Liver (tissue), 9 donors: Measurements from ENCODE around the gene KIZ. TPM values are rescaled to one million over a fixed set of nuclear protein-coding genes. Genes with fewer than 3 reads are reported as not detected.

Experiments used
- DNase-seq: peaks from one replicate; pipeline ENCODE4 v3.0.0-alpha.2; 2017; ENCODE audit warnings: low spot score
- H3K27ac ChIP-seq, 2 donors: one replicate each; pipeline ENCODE4 v1.7.0; 2013; ENCODE audit warnings: inconsistent platforms in 2 of 2, low read length in 2 of 2, control low read depth in 1 of 2, low read depth in 1 of 2, mild to moderate bottlenecking in 1 of 2
- H3K27me3 ChIP-seq, 4 donors: one replicate each; pipeline versions ENCODE4 v1.6.1 to v1.7.0; 2013; ENCODE audit warnings: low read length in 3 of 4, inconsistent platforms in 1 of 4, mild to moderate bottlenecking in 1 of 4, moderate library complexity in 1 of 4; ENCODE audit not compliant: control insufficient read depth in 4 of 4, insufficient read depth in 4 of 4
- H3K36me3 ChIP-seq, 4 donors: one replicate each; pipeline versions ENCODE4 v1.6.1 to v1.7.0; 2013; ENCODE audit warnings: low read length in 3 of 4, mild to moderate bottlenecking in 3 of 4, low read depth in 1 of 4, moderate library complexity in 1 of 4; ENCODE audit not compliant: control insufficient read depth in 4 of 4, insufficient read depth in 3 of 4
- H3K4me1 ChIP-seq, 4 donors: one replicate each; pipeline versions ENCODE4 v1.6.1 to v1.7.0; 2013; ENCODE audit warnings: low read length in 3 of 4, mild to moderate bottlenecking in 3 of 4, moderate library complexity in 1 of 4; ENCODE audit not compliant: control insufficient read depth in 4 of 4, insufficient read depth in 4 of 4
- H3K4me3 ChIP-seq, 3 donors: one replicate each; pipeline versions ENCODE4 v1.6.1 to v1.7.0; 2013; ENCODE audit warnings: low read length in 3 of 3, control low read depth in 1 of 3, low read depth in 1 of 3, mild to moderate bottlenecking in 1 of 3
- H3K9ac ChIP-seq, 2 donors: one replicate each; pipeline ENCODE4 v1.7.0; 2013; ENCODE audit warnings: low read length in 2 of 2, mild to moderate bottlenecking in 2 of 2, moderate library complexity in 2 of 2, control low read depth in 1 of 2, low read depth in 1 of 2
- H3K9me3 ChIP-seq, 4 donors: one replicate each; pipeline versions ENCODE4 v1.6.1 to v1.7.0; 2013; ENCODE audit warnings: low read length in 3 of 4; ENCODE audit not compliant: control insufficient read depth in 4 of 4
- EGR1 ChIP-seq, 2 donors: IDR thresholded peaks; 2 replicates each; pipeline ENCODE4 v1.6.1; 2016 to 2018; ENCODE audit warnings: antibody characterized with exemption in 2 of 2, low read depth in 2 of 2
- FOXA2 ChIP-seq: IDR thresholded peaks from 2 replicates; pipeline ENCODE4 v1.6.1; 2016; ENCODE audit warnings: antibody characterized with exemption
- GABPA ChIP-seq, 2 donors: IDR thresholded peaks in 1 of 2; conservative IDR thresholded peaks in 1 of 2; 2 replicates each; pipeline ENCODE4 v1.6.1; 2016; ENCODE audit warnings: antibody characterized with exemption in 2 of 2, mild to moderate bottlenecking in 1 of 2, moderate library complexity in 1 of 2
- HNF4A ChIP-seq, 2 donors: conservative IDR thresholded peaks; 2 replicates each; pipeline ENCODE4 v1.6.1; 2016; ENCODE audit warnings: antibody characterized with exemption in 2 of 2, mild to moderate bottlenecking in 2 of 2
- JUND ChIP-seq, 2 donors: IDR thresholded peaks; 2 replicates each; pipeline ENCODE4 v1.6.1; 2016; ENCODE audit warnings: antibody characterized with exemption in 2 of 2
- NR2F2 ChIP-seq: IDR thresholded peaks from 2 replicates; pipeline ENCODE4 v1.6.1; 2016; ENCODE audit warnings: antibody characterized with exemption
- RAD21 ChIP-seq, 2 donors: IDR thresholded peaks; 2 replicates each; pipeline ENCODE4 v1.6.1; 2016; ENCODE audit warnings: antibody characterized with exemption in 2 of 2, mild to moderate bottlenecking in 2 of 2
- RXRA ChIP-seq, 2 donors: IDR thresholded peaks; 2 replicates each; pipeline ENCODE4 v1.6.1; 2017 to 2018; ENCODE audit warnings: antibody characterized with exemption in 2 of 2, mild to moderate bottlenecking in 1 of 2
- TAF1 ChIP-seq: conservative IDR thresholded peaks from 2 replicates; pipeline ENCODE4 v1.6.1; 2016; ENCODE audit warnings: antibody characterized with exemption, mild to moderate bottlenecking
- YY1 ChIP-seq: IDR thresholded peaks from 2 replicates; pipeline ENCODE4 v1.6.1; 2016; ENCODE audit warnings: antibody characterized with exemption, mild to moderate bottlenecking
- WGBS: extraction: QIAGEN DNeasy Blood & Tissue Kit; methylation state at CpG from one replicate; pipeline ENCODE4 v1.1.7; 2013; 5-methylcytosine and 5-hydroxymethylcytosine counted together
- polyA plus RNA-seq, 2 donors: library from polyadenylated mRNA; stranded (reverse) in 1 of 2; unstranded in 1 of 2; fragments of 200-250 nt in 1 of 2; fragments of >200 nt in 1 of 2; fragmentation: Nextera tagmentation in 1 of 2; extraction: Ambion mirVana in 1 of 2; gene quantifications; one replicate each; pipeline versions ENCODE4 v1.2.1 to v1.2.3, GENCODE V29; 2013 to 2015
- total RNA-seq, 2 donors: library from RNA; depleted of rRNA; stranded (reverse); fragments of >200 nt; gene quantifications; one replicate each; pipeline ENCODE4 v1.2.3, GENCODE V29; 2014
- TF ChIP-seq, protein P1 (sequence below): IDR thresholded peaks from 2 replicates; pipeline ENCODE4 v1.6.1; 2016; ENCODE audit warnings: antibody characterized with exemption
- TF ChIP-seq, protein P2 (sequence below): IDR thresholded peaks from 2 replicates; pipeline ENCODE4 v1.6.1; 2016; ENCODE audit warnings: antibody characterized with exemption
- TF ChIP-seq, protein P3 (sequence below): IDR thresholded peaks from 2 replicates; pipeline ENCODE4 v1.6.1; 2016; ENCODE audit warnings: antibody characterized with exemption, mild to moderate bottlenecking
- TF ChIP-seq, protein P4 (sequence below): fragments of 150-350 bp; IDR thresholded peaks from 2 replicates; pipeline ENCODE4 v1.5.1; 2017; ENCODE audit warnings: improper control_type of control experiment, low read depth, low read length; ENCODE audit not compliant: missing input control
- TF ChIP-seq, protein P5 (sequence below): IDR thresholded peaks from 2 replicates; pipeline ENCODE4 v1.6.1; 2016; ENCODE audit warnings: antibody characterized with exemption
- donor health status: healthy.
- donor health status: healthy.
- donor health status: healthy.
- donor health status: healthy.
- donor health status: healthy.

KIZ gene
- total and polyA plus RNA-seq, 4 donors: 3.0 to 9.5 (median 5.2) TPM

DNA sequence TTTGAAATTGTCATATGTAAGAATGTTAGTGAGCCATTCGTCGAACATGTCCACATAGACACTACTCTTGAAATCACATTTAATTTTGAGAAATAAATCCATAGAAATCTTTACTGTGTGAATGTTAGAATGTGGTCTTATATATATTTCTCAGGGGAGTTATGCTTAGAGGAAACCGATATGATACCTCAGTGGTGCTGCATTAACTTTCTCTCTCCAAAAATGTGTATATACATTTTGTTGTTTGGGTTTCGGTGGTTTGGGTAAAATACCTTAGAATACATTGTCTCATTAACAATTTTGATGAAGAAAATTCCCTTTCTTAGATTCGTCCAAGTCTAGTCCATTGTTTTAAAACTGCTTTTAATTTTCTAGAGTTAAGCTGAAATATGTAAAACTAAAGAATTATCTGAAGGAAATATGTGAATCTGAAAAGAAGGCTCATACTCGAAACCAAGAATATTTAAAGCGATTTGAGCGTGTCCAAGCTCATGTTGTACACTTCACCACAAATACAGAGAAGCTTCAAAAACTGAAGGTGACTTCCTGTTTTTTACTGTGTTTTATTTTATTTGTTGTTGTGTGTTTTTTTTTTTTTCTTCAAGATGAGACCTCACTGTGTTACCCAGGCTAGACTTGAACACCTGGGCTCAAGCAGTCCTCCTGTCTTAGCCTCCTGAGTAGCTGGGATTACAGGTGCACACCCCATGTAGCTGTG, 10.3 kb downstream of the KIZ start:
- TF ChIP-seq, protein P1, sequence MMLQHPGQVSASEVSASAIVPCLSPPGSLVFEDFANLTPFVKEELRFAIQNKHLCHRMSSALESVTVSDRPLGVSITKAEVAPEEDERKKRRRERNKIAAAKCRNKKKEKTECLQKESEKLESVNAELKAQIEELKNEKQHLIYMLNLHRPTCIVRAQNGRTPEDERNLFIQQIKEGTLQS: no peak
- TF ChIP-seq, protein P2, sequence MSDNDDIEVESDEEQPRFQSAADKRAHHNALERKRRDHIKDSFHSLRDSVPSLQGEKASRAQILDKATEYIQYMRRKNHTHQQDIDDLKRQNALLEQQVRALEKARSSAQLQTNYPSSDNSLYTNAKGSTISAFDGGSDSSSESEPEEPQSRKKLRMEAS: no peak
- TF ChIP-seq TAF1: no peak
- TF ChIP-seq, protein P3, sequence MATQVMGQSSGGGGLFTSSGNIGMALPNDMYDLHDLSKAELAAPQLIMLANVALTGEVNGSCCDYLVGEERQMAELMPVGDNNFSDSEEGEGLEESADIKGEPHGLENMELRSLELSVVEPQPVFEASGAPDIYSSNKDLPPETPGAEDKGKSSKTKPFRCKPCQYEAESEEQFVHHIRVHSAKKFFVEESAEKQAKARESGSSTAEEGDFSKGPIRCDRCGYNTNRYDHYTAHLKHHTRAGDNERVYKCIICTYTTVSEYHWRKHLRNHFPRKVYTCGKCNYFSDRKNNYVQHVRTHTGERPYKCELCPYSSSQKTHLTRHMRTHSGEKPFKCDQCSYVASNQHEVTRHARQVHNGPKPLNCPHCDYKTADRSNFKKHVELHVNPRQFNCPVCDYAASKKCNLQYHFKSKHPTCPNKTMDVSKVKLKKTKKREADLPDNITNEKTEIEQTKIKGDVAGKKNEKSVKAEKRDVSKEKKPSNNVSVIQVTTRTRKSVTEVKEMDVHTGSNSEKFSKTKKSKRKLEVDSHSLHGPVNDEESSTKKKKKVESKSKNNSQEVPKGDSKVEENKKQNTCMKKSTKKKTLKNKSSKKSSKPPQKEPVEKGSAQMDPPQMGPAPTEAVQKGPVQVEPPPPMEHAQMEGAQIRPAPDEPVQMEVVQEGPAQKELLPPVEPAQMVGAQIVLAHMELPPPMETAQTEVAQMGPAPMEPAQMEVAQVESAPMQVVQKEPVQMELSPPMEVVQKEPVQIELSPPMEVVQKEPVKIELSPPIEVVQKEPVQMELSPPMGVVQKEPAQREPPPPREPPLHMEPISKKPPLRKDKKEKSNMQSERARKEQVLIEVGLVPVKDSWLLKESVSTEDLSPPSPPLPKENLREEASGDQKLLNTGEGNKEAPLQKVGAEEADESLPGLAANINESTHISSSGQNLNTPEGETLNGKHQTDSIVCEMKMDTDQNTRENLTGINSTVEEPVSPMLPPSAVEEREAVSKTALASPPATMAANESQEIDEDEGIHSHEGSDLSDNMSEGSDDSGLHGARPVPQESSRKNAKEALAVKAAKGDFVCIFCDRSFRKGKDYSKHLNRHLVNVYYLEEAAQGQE: no peak
- TF ChIP-seq FOXA2: no peak
- TF ChIP-seq GABPA (IDR thresholded peaks at IDR 0.05 in 1 of 2, conservative IDR thresholded peaks at IDR 0.05 in 1 of 2): no peak
- no peak for TF ChIP-seq YY1
- no peak for TF ChIP-seq RXRA (IDR thresholded peaks at IDR 0.05)
- TF ChIP-seq EGR1 (IDR thresholded peaks at IDR 0.05; ENCODE audit: low read depth in 2 of 2): no peak
- TF ChIP-seq, protein P4, sequence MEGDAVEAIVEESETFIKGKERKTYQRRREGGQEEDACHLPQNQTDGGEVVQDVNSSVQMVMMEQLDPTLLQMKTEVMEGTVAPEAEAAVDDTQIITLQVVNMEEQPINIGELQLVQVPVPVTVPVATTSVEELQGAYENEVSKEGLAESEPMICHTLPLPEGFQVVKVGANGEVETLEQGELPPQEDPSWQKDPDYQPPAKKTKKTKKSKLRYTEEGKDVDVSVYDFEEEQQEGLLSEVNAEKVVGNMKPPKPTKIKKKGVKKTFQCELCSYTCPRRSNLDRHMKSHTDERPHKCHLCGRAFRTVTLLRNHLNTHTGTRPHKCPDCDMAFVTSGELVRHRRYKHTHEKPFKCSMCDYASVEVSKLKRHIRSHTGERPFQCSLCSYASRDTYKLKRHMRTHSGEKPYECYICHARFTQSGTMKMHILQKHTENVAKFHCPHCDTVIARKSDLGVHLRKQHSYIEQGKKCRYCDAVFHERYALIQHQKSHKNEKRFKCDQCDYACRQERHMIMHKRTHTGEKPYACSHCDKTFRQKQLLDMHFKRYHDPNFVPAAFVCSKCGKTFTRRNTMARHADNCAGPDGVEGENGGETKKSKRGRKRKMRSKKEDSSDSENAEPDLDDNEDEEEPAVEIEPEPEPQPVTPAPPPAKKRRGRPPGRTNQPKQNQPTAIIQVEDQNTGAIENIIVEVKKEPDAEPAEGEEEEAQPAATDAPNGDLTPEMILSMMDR: no peak
- no peak for TF ChIP-seq HNF4A (conservative IDR thresholded peaks at IDR 0.05)
- no peak for TF ChIP-seq RAD21 (IDR thresholded peaks at IDR 0.05)
- TF ChIP-seq JUND (IDR thresholded peaks at IDR 0.05): no peak
- TF ChIP-seq, protein P5, sequence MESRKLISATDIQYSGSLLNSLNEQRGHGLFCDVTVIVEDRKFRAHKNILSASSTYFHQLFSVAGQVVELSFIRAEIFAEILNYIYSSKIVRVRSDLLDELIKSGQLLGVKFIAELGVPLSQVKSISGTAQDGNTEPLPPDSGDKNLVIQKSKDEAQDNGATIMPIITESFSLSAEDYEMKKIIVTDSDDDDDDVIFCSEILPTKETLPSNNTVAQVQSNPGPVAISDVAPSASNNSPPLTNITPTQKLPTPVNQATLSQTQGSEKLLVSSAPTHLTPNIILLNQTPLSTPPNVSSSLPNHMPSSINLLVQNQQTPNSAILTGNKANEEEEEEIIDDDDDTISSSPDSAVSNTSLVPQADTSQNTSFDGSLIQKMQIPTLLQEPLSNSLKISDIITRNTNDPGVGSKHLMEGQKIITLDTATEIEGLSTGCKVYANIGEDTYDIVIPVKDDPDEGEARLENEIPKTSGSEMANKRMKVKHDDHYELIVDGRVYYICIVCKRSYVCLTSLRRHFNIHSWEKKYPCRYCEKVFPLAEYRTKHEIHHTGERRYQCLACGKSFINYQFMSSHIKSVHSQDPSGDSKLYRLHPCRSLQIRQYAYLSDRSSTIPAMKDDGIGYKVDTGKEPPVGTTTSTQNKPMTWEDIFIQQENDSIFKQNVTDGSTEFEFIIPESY: no peak
- TF ChIP-seq NR2F2: no peak
- Histone ChIP-seq H3K4me1 (no peaks in the 10 kb centered on the region), H3K27ac (no peak overlapping the region), H3K36me3 (peaks cover 0 to 6% (median 2%) of the 10 kb centered on the region in 4 donors), H3K9me3 (no peaks in the 10 kb centered on the region), H3K27me3 (no peaks in the 10 kb centered on the region), H3K4me3 (no peak overlapping the region), H3K9ac (no peak overlapping the region)
- WGBS: 96% methylated on average over 8 of the region's 8 CpGs
- DNase-seq: no peak
